Measurements from ENCODE around the gene RTL3.
"Not testable (repeated sequence)": the region's sequence is repeated elsewhere in the genome, so short reads cannot be mapped to it uniquely, and the experiment has no call there.

The RTL3 gene

GRCh38 chrX:78658845-78659744 is at the start of gene RTL3:
Gene RTL3, minus strand, starts transcription at chrX:78659328. Its CDS starts 908 bp downstream, at chrX:78658420.
- DNase-seq (ENCODE audit: low read depth) = no peak

GRCh38 chrX:78708816-78709215 is 49.7 kb upstream of the RTL3 start:
- DNase-seq (ENCODE audit: low read depth) = no peak

DNA sequence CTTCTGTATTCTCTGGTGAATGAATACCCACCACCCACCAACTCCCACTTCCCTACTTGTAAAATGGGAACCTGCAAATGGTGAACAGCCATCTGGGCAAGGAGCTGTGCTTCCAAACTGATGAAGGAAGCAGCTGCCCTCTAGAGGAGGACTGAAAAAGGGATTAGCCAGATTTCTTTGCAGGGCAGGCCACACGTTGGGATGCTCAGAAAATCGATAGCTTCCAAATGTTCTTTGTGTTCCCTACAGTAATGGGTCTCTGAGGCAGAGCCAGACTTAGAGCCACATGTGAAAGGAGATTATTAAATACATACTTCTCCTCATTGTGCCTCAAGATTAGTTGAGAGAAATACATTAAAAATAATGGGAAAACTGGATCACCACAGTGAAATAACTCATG is 49.1 kb upstream of the RTL3 start:
- no peak for DNase-seq (ENCODE audit: low read depth)

- DNase-seq (ENCODE audit: low read depth) = no peak
These were observed 46.9 kb upstream of the RTL3 start for GRCh38 chrX:78706071-78706470.

GRCh38 chrX:78693536-78693935 is 34.4 kb upstream of the RTL3 start:
- DNase-seq (ENCODE audit: low read depth) = no peak

- DNase-seq (ENCODE audit: low read depth) = no peak
These were observed 33.9 kb upstream of the RTL3 start for GRCh38 chrX:78693012-78693411.

GRCh38 chrX:78687586-78687985 is 28.5 kb upstream of the RTL3 start:
- no peak for DNase-seq (ENCODE audit: low read depth)

DNA sequence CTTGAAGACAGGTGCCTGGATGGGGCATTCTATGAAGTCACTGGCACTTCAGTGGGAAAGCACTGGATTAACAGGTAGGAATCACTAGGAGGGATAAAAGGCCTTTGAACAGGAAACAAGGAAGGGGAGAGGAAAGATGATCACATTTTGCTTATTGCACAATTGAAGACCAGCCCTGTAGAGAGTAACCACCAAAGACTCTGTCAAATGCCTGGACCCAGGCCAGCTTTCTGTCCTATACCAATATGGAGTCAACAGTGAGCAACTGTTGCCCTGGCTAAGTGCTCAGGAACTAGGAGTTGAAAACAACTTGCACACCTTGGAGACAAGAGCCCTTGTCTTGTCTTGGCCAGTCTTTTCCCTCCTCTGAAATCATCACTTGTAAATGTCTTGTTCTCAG is 14.1 kb upstream of the RTL3 start:
- no peak for DNase-seq (ENCODE audit: low read depth)

- no peak for DNase-seq (ENCODE audit: low read depth)
These were observed 6.2 kb upstream of the RTL3 start for GRCh38 chrX:78665342-78665741.

- DNase-seq (ENCODE audit: low read depth) = no peak
These were observed 2.7 kb upstream of the RTL3 start for GRCh38 chrX:78661836-78662235.

DNA sequence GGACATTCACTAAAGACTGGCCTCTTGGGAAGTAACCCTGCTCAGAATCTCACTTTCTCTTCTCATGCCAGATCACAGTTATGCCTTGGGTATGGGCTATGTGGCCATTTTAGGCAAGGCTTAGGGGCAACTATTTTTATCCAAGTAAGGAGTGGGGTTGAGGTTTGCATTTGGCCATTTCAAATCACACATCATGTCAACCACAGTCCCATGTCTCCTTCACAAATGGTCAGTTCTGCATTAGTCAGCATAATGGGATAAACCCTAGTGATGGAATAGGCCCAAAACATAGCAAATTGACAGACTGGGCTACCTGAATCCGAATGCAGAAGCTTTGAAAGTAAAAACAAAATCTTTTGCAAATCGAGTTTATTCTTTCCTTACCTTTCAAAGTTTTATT is 827 bp upstream of the RTL3 start:
- DNase-seq (ENCODE audit: low read depth) = no peak

GRCh38 chrX:78658414-78658813 is 714 bp downstream of the RTL3 start:
- DNase-seq (ENCODE audit: low read depth) = no peak

DNA sequence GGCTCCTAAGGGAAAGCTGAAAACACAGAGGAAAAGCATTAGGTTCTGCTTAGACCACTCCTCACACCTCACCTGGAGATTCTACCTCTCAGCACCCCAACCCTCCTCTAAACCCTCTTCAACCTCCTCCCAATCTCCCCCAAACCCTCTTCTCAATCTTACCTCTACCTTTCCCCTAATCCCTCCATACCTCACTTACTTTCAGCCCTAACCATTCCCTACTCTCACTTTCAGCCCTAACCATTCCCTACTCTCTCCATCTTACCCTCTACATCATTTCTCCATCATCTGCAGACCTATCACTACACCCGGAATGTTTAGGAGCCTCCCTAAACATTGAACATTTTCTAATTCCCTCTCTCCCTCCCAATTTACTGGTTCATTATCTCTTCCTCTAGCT is 3.5 kb downstream of the RTL3 start:
- DNase-seq (ENCODE audit: low read depth) = no peak

- peak; percentile 40 for DNase-seq (ENCODE audit: low read depth)
These were observed 5.9 kb downstream of the RTL3 start for GRCh38 chrX:78653118-78653822.

GRCh38 chrX:78650906-78651437 is 8.2 kb downstream of the RTL3 start:
- DNase-seq (ENCODE audit: low read depth) = no peak

GRCh38 chrX:78643874-78644273 is 15.3 kb downstream of the RTL3 start:
- DNase-seq (ENCODE audit: low read depth) = no peak

DNA sequence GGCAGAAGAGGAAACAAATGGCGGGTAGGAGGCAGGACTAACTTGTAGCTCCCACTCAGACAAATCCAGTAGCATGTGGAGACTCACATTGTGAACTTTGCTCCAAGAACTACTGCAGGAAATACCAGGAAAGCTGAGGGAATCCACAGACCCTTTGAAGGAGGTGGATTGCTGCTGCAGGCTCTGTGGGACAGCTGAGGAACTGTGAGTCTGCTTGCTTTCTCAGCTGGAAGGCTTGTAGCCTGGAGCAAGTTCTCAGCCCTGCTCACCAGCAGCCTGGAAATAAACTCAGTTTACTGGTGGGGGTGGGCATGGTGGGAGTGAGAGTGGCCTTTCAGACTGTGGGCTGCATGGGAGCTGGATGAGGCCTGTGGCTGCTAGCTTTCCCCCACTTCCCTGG is 16.0 kb downstream of the RTL3 start:
- no peak for DNase-seq (ENCODE audit: low read depth)

DNA sequence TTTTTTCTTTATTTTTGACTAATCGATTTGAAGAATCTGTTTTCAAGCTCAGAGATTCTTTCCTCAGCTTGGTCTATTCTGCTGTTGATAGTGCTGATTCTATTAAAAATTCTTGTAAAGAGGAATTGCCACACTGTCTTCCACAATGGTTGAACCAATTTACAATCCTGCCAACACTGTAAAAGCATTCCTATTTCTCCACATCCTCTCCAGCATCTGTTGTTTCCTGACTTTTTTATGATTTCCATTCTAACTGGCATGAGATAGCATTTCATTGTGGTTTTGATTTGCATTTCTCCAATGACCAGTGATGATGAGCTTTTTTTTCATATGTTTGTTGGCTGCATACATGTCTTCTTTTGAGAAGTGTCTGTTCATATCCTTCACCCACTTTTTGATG is 23.0 kb downstream of the RTL3 start:
- DNase-seq (ENCODE audit: low read depth) = not testable (repeated sequence)

DNA sequence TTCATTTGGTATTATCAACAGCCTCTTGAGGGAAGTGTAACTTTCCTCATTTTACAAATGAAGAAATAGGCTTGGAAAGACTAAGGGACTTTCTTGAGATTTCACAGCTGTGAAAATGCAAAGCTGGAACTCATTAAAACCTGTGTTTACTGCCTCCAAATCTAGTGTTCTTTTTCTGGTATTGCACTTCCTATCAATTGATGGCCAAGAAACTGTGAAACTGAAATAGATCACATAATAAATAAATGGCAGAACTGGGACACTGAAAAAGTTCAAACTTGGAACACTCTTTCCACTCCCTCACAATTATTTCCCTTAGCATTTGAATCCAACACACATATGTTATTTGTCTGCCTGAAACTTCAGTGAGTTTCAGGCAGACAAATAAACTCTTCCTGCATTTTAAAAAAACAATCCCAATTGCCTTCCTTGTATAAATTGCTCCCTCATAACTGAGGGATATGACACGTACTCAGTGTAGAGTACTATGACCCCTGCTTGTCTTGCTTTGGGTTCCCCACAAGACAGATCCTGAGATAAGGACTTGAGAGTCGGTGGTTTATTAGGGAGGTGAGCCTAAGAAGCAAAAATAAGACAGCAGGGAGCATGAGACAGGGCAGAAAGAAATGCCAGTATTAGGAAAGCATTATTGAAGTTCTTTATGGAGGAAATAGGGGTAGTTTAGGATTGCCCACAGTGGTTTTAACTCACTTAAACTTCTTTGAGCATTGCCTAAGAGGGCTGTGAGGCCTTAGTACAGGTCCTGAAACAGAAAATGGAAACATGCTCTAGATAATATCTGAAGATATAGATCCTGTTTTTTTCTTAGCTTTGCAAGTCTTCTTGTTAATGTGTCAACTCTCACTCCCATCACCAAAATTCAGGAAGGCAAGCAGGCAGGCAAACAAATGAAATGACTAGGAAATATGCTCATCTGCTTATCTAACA is 33.9 kb downstream of the RTL3 start:
- no peak for DNase-seq (ENCODE audit: low read depth)

DNA sequence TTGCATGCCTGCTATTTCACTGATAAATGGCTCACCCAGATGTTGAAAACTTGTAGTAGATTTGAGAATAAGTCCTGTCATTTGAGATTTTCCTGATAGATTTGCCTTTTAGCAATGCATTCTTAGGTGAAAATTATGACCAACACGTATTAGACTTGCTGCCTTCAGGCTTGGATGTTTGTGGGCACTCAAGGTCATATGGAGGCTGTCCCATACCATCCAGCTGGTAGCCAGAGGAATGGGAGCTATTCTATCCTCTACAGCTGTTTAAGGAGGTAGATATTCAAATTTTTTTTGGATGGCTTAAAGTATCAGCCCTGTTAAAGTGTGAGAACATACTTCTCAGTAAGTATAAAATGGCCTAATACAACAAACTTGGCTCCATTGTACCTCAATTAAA is 34.7 kb downstream of the RTL3 start:
- no peak for DNase-seq (ENCODE audit: low read depth)

DNA sequence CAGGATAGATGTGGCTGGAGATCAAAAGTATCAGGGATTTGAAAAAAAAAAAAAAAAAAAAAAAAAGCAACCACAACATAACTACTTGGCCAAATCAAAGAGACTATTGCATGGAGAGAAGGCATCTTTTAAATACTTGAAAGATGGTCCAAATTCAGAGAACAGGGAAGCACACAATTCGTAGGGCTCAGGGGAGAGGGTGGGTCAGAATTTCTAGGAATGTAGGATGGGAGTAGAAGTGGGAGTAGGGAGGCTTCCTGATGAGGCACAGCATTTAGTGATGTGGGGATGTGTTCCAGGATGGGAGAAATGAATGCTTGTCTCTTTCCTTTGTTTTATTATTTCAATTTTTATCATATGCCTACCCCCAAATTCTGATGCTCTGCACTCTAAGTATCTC is 36.3 kb downstream of the RTL3 start:
- DNase-seq (ENCODE audit: low read depth) = no peak

- DNase-seq (ENCODE audit: low read depth) = no peak
These were observed 39.3 kb downstream of the RTL3 start for GRCh38 chrX:78619834-78620233.

Data from CMK (cell line).